Pulmonary artery endothelial cell (primary cell): ENCODE results near the gene KCNJ6. TPM values are rescaled to one million over a fixed set of nuclear protein-coding genes. Genes with fewer than 3 reads are reported as not detected.
A peak's percentile ranks its signal among the peaks of the same experiment; 100 is the strongest.
"Not testable (repeated sequence)": the region's sequence is repeated elsewhere in the genome, so short reads cannot be mapped to it uniquely, and the experiment has no call there.

Experiments
- DNase-seq: peaks from one replicate; pipeline ENCODE4 v3.0.0-alpha.2; 2011; ENCODE audit warnings: low read depth, low spot score
- total RNA-seq: library from RNA; depleted of rRNA; stranded (reverse); fragments of >200 nt; gene quantifications from 2 replicates; pipeline ENCODE4 v1.2.3, GENCODE V29; 2014

Gene KCNJ6
- total RNA-seq, 1 donor from 2014 or later = under 0.01 TPM

- no peak for DNase-seq
Measured at GRCh38 chr21:37742532-37742931, 173.7 kb downstream of the KCNJ6 start.

GRCh38 chr21:37742115-37742514 is 174.1 kb downstream of the KCNJ6 start:
- DNase-seq = no peak

GRCh38 chr21:37737996-37738395 is 178.3 kb downstream of the KCNJ6 start:
- DNase-seq = no peak

- no peak for DNase-seq
Measured at GRCh38 chr21:37737507-37737906, 178.8 kb downstream of the KCNJ6 start.

- no peak for DNase-seq
Measured at GRCh38 chr21:37734846-37735245, 181.4 kb downstream of the KCNJ6 start.

GRCh38 chr21:37732927-37733326 is 183.3 kb downstream of the KCNJ6 start:
- DNase-seq = no peak

- DNase-seq = no peak
Measured at GRCh38 chr21:37724201-37724600, 192.1 kb downstream of the KCNJ6 start.

- no peak for DNase-seq
Measured at GRCh38 chr21:37717534-37717933, 198.7 kb downstream of the KCNJ6 start.

GRCh38 chr21:37712569-37712934 is 203.7 kb downstream of the KCNJ6 start:
- DNase-seq = not testable (repeated sequence)

GRCh38 chr21:37711836-37712568 is 204.3 kb downstream of the KCNJ6 start:
- DNase-seq = peak; percentile 33

GRCh38 chr21:37711286-37711829 is 204.9 kb downstream of the KCNJ6 start:
- DNase-seq = no peak

GRCh38 chr21:37710546-37711285 is 205.5 kb downstream of the KCNJ6 start:
- DNase-seq = no peak

GRCh38 chr21:37704751-37705150 is 211.5 kb downstream of the KCNJ6 start:
- no peak for DNase-seq

GRCh38 chr21:37702241-37702640 is 214.0 kb downstream of the KCNJ6 start:
- DNase-seq = no peak

- peak; percentile 48 for DNase-seq
Measured at GRCh38 chr21:37700641-37701202, 215.5 kb downstream of the KCNJ6 start.

- no peak for DNase-seq
Measured at GRCh38 chr21:37699024-37699775, 217.1 kb downstream of the KCNJ6 start.

- DNase-seq = no peak
Measured at GRCh38 chr21:37696936-37697335, 219.3 kb downstream of the KCNJ6 start.

GRCh38 chr21:37695111-37695510 is 221.1 kb downstream of the KCNJ6 start:
- DNase-seq = no peak

GRCh38 chr21:37688952-37689659 is 227.2 kb downstream of the KCNJ6 start:
- no peak for DNase-seq

GRCh38 chr21:37686991-37687810 is 229.1 kb downstream of the KCNJ6 start:
- DNase-seq = no peak
